Dendritic cell treated with granulocyte-macrophage colony-stimulating factor and Interleukin-4, amounts not matched to agents 40 ng/mL and 50 ng/mL, for 4 days (primary cell): ENCODE data around the gene POU5F1.
A peak's percentile ranks its signal among the peaks of the same experiment; 100 is the strongest.
"Not testable (repeated sequence)": the region's sequence is repeated elsewhere in the genome, so short reads cannot be mapped to it uniquely, and the experiment has no call there.

Experiments used
- H3K27ac Mint-ChIP-seq: one replicate; pipeline ENCODE4 v1.8.0; 2022; ENCODE audit warnings: mild to moderate bottlenecking, mixed read lengths
- H3K27me3 Mint-ChIP-seq: one replicate; pipeline ENCODE4 v1.8.0; 2022; ENCODE audit warnings: mild to moderate bottlenecking, mixed read lengths
- H3K36me3 Mint-ChIP-seq: one replicate; pipeline ENCODE4 v1.8.0; 2022; ENCODE audit warnings: low read depth, mixed read lengths
- H3K4me1 Mint-ChIP-seq: one replicate; pipeline ENCODE4 v1.8.0; 2022; ENCODE audit warnings: low read depth, mixed read lengths
- H3K4me3 Mint-ChIP-seq: one replicate; pipeline ENCODE4 v1.8.0; 2022; ENCODE audit warnings: mild to moderate bottlenecking, moderate library complexity, mixed read lengths
- H3K9me3 Mint-ChIP-seq: one replicate; pipeline ENCODE4 v1.8.0; 2022; ENCODE audit warnings: mixed read lengths
- intact Hi-C: fragments of 100-400 bp; cut with micrococcal nuclease; formaldehyde crosslinking; loops from one replicate; pipeline ENCODE4 v1.15.0; 2022

The POU5F1 gene

GRCh38 chr6:31168606-31169005 is 1.9 kb downstream of the POU5F1 start:
- Mint-ChIP-seq H3K9me3 (no peaks in the 10 kb centered on the region), H3K27me3 (no peaks in the 10 kb centered on the region), H3K4me1 (no peaks in the 10 kb centered on the region), H3K36me3 (no peaks in the 10 kb centered on the region), H3K27ac (no peak overlapping the region), H3K4me3 (no peak overlapping the region)
- intact Hi-C loops: no loop called here

DNA sequence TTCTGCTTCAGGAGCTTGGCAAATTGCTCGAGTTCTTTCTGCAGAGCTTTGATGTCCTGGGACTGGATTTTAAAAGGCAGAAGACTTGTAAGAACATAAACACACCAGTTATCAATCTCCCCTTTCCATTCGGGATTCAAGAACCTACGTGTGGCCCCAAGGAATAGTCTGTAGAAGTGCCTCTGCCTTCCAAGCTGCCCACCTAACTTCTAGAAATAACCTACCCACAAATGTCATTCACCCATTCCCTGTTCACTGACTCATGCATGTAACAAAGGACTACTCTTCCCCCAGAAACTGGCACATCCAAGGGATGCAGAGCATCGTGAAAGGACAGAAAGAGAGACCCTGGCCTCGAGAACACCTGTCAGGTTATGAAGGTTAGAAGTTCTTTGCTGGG is 4.5 kb downstream of the POU5F1 start:
- no peaks in the 10 kb centered on the region for H3K36me3 Mint-ChIP-seq
- no peaks in the 10 kb centered on the region for H3K9me3 Mint-ChIP-seq
- no peak overlapping the region for H3K27ac Mint-ChIP-seq
- intact Hi-C loops: no loop called here
- no peak overlapping the region for H3K4me3 Mint-ChIP-seq
- H3K27me3 Mint-ChIP-seq: no peaks in the 10 kb centered on the region
- no peaks in the 10 kb centered on the region for H3K4me1 Mint-ChIP-seq

GRCh38 chr6:31165064-31165832 is 5.2 kb downstream of the POU5F1 start:
- H3K27ac Mint-ChIP-seq, intact Hi-C loops, H3K4me3 Mint-ChIP-seq, H3K36me3 Mint-ChIP-seq, H3K4me1 Mint-ChIP-seq, H3K9me3 Mint-ChIP-seq, H3K27me3 Mint-ChIP-seq: not testable (repeated sequence)

GRCh38 chr6:31164475-31165063 is 5.9 kb downstream of the POU5F1 start:
- H3K9me3 Mint-ChIP-seq, H3K4me1 Mint-ChIP-seq, H3K4me3 Mint-ChIP-seq, H3K27me3 Mint-ChIP-seq, intact Hi-C loops, H3K36me3 Mint-ChIP-seq, H3K27ac Mint-ChIP-seq: not testable (repeated sequence)

GRCh38 chr6:31163922-31164321 is 6.6 kb downstream of the POU5F1 start:
- Mint-ChIP-seq H3K36me3 (no peaks in the 10 kb centered on the region), H3K4me3 (no peak overlapping the region), H3K4me1 (peaks cover 8% of the 10 kb centered on the region), H3K27me3 (no peaks in the 10 kb centered on the region), H3K27ac (no peak overlapping the region), H3K9me3 (no peaks in the 10 kb centered on the region)
- intact Hi-C loops: no loop called here

GRCh38 chr6:31162463-31163165 is 7.9 kb downstream of the POU5F1 start:
- H3K4me1 Mint-ChIP-seq: peaks cover 17% of the 10 kb centered on the region
- intact Hi-C loops: no loop called here
- H3K27ac Mint-ChIP-seq: no peak overlapping the region
- no peaks in the 10 kb centered on the region for H3K27me3 Mint-ChIP-seq
- H3K4me3 Mint-ChIP-seq: no peak overlapping the region
- H3K9me3 Mint-ChIP-seq: no peaks in the 10 kb centered on the region
- H3K36me3 Mint-ChIP-seq: no peaks in the 10 kb centered on the region

DNA sequence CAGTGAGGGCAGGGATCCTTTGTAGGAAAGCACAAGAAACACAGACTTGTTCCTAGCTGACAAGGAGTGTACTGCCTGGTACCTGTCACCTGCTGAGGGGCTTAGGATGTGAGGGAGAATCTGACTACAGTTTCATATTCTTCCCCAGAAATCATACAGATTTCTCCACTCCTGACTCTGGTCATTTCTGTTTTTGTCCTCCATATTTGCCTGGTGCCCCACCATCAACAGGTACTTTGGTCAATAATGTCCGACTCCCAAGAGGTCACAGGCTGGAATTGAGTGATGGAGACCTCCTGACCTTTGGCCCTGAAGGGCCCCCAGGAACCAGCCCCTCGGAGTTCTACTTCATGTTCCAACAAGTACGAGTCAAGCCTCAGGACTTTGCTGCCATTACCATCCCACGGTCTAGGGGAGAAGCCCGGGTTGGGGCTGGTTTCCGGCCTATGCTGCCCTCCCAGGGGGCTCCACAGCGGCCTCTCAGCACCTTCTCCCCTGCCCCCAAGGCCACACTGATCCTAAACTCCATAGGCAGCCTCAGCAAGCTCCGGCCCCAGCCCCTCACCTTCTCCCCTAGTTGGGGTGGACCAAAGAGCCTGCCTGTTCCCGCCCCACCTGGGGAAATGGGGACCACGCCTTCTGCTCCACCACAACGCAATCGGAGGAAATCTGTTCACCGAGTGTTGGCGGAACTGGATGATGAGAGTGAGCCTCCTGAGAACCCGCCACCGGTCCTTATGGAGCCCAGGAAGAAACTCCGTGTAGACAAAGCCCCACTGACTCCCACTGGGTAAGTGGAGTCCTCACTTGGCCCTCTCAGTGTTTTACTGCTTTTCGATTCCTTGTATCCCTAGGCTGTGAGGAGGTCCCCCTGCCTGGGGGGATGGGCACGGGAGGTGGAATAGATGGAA is 9.0 kb downstream of the POU5F1 start:
- no peaks in the 10 kb centered on the region for H3K27me3 Mint-ChIP-seq
- H3K36me3 Mint-ChIP-seq: no peaks in the 10 kb centered on the region
- peaks cover 26% of the 10 kb centered on the region for H3K4me1 Mint-ChIP-seq
- H3K9me3 Mint-ChIP-seq: no peaks in the 10 kb centered on the region
- H3K4me3 Mint-ChIP-seq: no peak overlapping the region
- intact Hi-C loops: no loop called here
- no peak overlapping the region for H3K27ac Mint-ChIP-seq

GRCh38 chr6:31158863-31159855 is 11.3 kb downstream of the POU5F1 start:
- Mint-ChIP-seq H3K27ac (peak overlapping the region; percentile 77), H3K9me3 (no peaks in the 10 kb centered on the region), H3K27me3 (no peaks in the 10 kb centered on the region), H3K4me3 (peak overlapping the region; percentile 84), H3K36me3 (peaks cover 14% of the 10 kb centered on the region), H3K4me1 (peaks cover 26% of the 10 kb centered on the region)
- intact Hi-C loops: no loop called here

DNA sequence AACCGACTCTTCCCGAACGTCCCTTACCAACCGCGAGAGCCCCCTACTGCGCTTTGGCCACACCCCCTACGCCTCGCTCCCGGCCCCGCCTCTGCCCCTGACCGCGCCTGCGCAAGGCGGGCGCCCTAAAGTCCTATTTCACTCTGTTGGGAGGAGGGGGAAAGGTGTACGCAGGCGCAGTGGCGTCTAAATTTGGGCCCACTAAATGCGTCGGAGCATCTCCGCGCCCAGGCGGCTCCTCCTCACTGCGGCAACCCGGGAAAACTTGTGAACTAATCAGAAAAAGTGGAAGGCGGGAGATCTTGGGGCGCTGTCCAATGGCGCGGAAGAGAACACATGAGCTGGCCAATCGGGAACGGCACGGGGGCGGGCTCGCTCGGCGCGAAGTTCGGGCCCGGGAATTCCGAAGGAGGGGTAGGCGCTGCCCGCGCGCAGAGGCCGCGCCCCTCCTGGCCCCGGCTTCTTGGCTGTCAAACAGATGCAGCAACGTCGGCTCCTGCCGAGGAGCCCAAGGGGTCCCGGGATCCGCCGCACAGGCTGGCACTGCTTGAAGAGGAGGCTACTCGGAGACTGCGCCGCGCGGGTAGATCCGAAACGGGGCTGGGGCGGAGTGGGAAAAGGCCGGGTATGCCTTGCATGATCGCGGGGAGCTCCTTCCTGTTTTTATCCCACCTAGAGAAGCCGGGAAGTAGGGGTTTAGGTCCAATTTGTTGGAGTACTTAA is 12.2 kb downstream of the POU5F1 start, which contains the start of gene TCF19:
Gene TCF19 (plus strand): TSS at position 450 of the 723 bp plus-strand sequence. CDS start 881 bp downstream, outside the sequence.
- intact Hi-C loops: no loop called here
- peaks cover 15% of the 10 kb centered on the region for H3K36me3 Mint-ChIP-seq
- H3K27me3 Mint-ChIP-seq: no peaks in the 10 kb centered on the region
- H3K4me1 Mint-ChIP-seq: peaks cover 26% of the 10 kb centered on the region
- H3K27ac Mint-ChIP-seq: peak within 1 kb of the TSS; percentile 77
- no peaks in the 10 kb centered on the region for H3K9me3 Mint-ChIP-seq
- peak within 1 kb of the TSS; percentile 84 for H3K4me3 Mint-ChIP-seq

- Mint-ChIP-seq H3K27me3 (no peaks in the 10 kb centered on the region), H3K4me1 (peaks cover 26% of the 10 kb centered on the region), H3K9me3 (no peaks in the 10 kb centered on the region), H3K36me3 (peaks cover 15% of the 10 kb centered on the region), H3K27ac (peak within 1 kb of the TSS; percentile 77), H3K4me3 (peak within 1 kb of the TSS; percentile 84)
- intact Hi-C loops: no loop called here
Measured at GRCh38 chr6:31157513-31158139, 12.9 kb downstream of the POU5F1 start, which contains the start of gene CCHCR1. Gene CCHCR1 (minus strand): TSS chr6:31157802. CDS start chr6:31157600, 202 bp downstream.

DNA sequence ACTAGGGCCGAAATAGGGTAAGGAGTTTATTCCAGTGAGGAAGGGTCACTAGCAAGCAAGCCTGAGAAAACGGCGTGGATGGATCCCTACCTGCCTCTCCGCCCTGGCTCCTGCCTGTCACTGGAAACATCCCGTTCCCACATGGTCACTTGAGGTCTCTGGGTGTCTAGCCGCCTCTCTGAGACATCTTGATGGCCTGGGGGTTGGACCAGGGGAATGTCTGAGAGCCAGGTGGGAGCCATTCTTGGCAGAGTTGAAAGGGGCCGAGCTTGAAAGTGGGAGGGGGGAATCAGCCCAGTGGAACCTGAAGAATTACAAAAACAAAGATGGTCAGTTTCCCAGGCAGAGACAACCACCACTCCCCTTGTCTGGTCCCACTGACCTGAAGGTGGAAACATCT is 13.8 kb downstream of the POU5F1 start:
- Mint-ChIP-seq H3K9me3 (no peaks in the 10 kb centered on the region), H3K27ac (no peak overlapping the region), H3K36me3 (peaks cover 15% of the 10 kb centered on the region), H3K27me3 (no peaks in the 10 kb centered on the region), H3K4me3 (no peak overlapping the region), H3K4me1 (peaks cover 26% of the 10 kb centered on the region)
- intact Hi-C loops: no loop called here

DNA sequence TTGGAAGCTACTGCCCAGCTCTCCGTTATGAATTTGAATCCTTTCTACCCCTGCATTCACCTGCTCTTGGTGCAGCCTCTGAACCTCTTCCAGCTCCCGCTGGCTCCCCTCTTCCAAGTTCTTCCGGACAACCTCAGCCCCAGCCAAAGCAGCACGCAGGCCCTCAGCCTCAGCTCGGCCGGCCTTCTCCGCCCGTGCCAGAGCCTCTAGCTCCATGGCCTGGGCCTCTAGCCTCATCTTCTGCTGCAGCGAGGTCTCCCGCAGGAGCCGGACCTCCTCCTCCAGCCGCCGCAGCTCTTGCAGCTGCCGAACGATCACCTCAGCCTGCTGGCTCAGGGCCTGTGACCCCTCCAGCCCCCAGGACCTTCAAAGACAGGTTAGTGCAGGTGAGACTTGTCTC is 16.0 kb downstream of the POU5F1 start:
- intact Hi-C loops: no loop called here
- Mint-ChIP-seq H3K9me3 (no peaks in the 10 kb centered on the region), H3K4me3 (no peak overlapping the region), H3K27me3 (no peaks in the 10 kb centered on the region), H3K27ac (no peak overlapping the region), H3K4me1 (peaks cover 22% of the 10 kb centered on the region), H3K36me3 (peaks cover 37% of the 10 kb centered on the region)
